ENCODE measurements around the gene SF1.

SF1 gene

GRCh38 chr11:64723117-64723906 is 55.0 kb downstream of the SF1 start, which contains the start of gene NRXN2:
TSS of gene NRXN2 (minus strand) at chr11:64723197. CDS start at chr11:64713699, 9,498 bp downstream.
- Histone ChIP-seq H3K9me3 (ENCODE audit: severe bottlenecking) (no peaks in the 10 kb centered on the region), H3K4me3 (ENCODE audit: low read depth, low read length) (peak within 1 kb of the TSS; percentile 82), H3K27me3 (ENCODE audit: insufficient read depth, low read depth, severe bottlenecking) (peaks cover 12% of the 10 kb centered on the region), H3K36me3 (no peaks in the 10 kb centered on the region), H3K27ac (peak within 1 kb of the TSS; percentile 87)
- peak; percentile 90 for DNase-seq
- TF ChIP-seq CTCF (IDR thresholded peaks at IDR 0.05; ENCODE audit: low read depth, low read length) = peak; percentile 92

DNA sequence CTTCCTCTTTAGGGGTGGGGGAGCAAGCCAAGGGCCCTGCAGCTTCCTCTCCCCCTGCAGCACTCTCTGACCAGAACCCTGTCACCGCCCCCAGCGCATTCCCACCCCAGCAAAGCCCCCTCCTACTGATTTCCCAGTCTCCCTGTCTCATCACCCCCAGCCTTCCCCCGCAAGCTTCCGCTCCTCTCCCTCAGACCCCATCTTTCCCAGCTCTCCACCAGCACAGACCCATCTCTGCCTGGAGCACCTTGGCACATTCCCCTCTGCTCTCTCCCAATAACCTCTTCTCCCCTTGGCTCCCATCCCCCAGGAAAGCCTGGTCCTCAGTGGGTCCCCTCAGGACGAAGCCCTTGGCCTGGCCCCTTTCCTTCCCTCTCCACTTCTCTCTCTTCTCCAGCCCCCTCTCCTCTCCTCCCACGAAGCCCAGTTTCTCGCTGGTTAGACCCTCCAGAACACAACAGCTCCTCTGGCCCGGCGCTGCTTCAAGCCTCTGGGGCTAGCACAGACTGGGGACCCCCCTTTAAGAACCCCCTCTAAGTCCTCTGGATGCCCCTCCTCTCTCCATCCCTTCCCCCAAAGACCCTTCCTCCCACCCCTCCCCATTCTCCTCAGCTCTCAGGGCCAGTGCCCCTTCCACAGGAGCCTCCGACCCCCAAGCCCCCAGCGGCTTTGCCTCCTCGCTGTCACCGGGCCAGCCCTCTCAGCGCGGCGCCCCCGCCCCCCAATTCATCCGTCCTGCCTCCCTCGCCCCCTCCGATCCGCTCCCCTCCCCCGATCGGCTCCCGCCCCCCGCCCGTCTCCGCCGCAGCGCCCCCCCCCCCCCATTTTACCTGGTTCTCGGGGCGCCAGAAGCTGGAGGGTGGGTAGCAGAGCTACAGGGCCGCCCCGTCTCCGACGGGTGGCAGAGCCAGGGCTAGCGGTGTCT is 55.9 kb downstream of the SF1 start:
- H3K27me3 ChIP-seq (ENCODE audit: insufficient read depth, low read depth, severe bottlenecking) = peaks cover 12% of the 10 kb centered on the region

DNA sequence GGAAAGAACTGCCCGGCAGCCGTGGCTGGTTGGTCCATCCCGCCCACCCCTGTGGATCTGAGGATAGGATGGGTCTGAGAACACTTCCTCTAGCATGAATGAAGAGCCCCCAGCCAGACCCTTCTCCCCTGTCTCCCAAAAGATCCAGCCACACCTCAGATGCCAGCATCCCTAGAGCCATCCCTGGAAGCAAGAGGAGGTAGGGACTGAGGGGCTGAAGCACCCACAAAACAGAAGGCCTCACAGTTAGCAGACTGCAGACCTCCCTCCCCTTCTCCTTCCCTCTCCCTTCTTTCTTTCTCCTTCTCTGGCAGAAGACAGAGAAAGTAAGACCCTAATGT is 57.0 kb downstream of the SF1 start:
- H3K4me3 ChIP-seq (ENCODE audit: low read depth, low read length) = no peak overlapping the region
- no peak for TF ChIP-seq CTCF (IDR thresholded peaks at IDR 0.05; ENCODE audit: low read depth, low read length)
- no peaks in the 10 kb centered on the region for H3K9me3 ChIP-seq (ENCODE audit: severe bottlenecking)
- H3K27ac ChIP-seq = no peak overlapping the region
- no peaks in the 10 kb centered on the region for H3K36me3 ChIP-seq
- H3K27me3 ChIP-seq (ENCODE audit: insufficient read depth, low read depth, severe bottlenecking) = peaks cover 12% of the 10 kb centered on the region
- DNase-seq = no peak

More for the DNA sequence above, 55.9 kb downstream of the SF1 start:
- H3K27ac ChIP-seq = no peak overlapping the region
- DNase-seq = no peak
- H3K4me3 ChIP-seq (ENCODE audit: low read depth, low read length) = no peak overlapping the region
- H3K36me3 ChIP-seq = no peaks in the 10 kb centered on the region
- TF ChIP-seq CTCF (IDR thresholded peaks at IDR 0.05; ENCODE audit: low read depth, low read length) = no peak
- H3K9me3 ChIP-seq (ENCODE audit: severe bottlenecking) = no peaks in the 10 kb centered on the region

- H3K27me3 ChIP-seq (ENCODE audit: insufficient read depth, low read depth, severe bottlenecking) = peaks cover 12% of the 10 kb centered on the region
- no peak for TF ChIP-seq CTCF (IDR thresholded peaks at IDR 0.05; ENCODE audit: low read depth, low read length)
- no peak overlapping the region for H3K4me3 ChIP-seq (ENCODE audit: low read depth, low read length)
- no peaks in the 10 kb centered on the region for H3K9me3 ChIP-seq (ENCODE audit: severe bottlenecking)
- no peak overlapping the region for H3K27ac ChIP-seq
- DNase-seq = no peak
- no peaks in the 10 kb centered on the region for H3K36me3 ChIP-seq
Observed at GRCh38 chr11:64720640-64721358, 57.5 kb downstream of the SF1 start.

DNA sequence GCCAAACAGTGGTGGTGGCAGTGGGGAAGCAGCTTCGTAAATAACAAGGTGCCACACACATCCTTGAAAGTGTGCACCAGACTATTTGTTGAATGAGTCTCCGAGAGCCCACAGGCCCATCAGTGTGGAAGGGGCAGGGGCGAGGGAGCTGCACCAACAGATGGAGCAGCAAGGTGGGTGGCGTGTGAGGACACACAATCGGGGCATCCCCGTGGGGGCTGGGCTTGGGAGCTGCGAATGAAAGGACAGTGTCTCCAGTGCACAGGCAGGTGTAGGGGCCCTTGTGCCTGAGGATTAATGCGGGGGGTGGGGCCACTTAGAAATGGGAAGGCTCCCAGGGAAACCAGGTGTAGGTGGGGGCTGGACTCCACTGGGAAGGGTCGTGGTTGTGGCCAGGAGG is 58.2 kb downstream of the SF1 start:
- Histone ChIP-seq H3K4me3 (ENCODE audit: low read depth, low read length) (no peak overlapping the region), H3K27me3 (ENCODE audit: insufficient read depth, low read depth, severe bottlenecking) (peaks cover 12% of the 10 kb centered on the region), H3K27ac (no peak overlapping the region), H3K36me3 (no peaks in the 10 kb centered on the region), H3K9me3 (ENCODE audit: severe bottlenecking) (no peaks in the 10 kb centered on the region)
- DNase-seq = peak; percentile 64
- no peak for TF ChIP-seq CTCF (IDR thresholded peaks at IDR 0.05; ENCODE audit: low read depth, low read length)

Measured in WERI-Rb-1 (cell line).